OCI-LY3 (cell line): ENCODE results near the gene PDE4D.

Experiments
- H2AFZ ChIP-seq: fragments of 200-600, 300-600 bp; shearing (Covaris generic); 2 replicates; pipeline ENCODE4 v1.6.0; 2014; ENCODE audit warnings: antibody characterized with exemption, low read depth, low read length
- H3K27ac ChIP-seq: fragments of 200-600, 300-600 bp; sonication (generic); 2 replicates; pipeline ENCODE4 v1.5.1; 2014; ENCODE audit warnings: mild to moderate bottlenecking, low read length, moderate library complexity, mixed read lengths
- H3K27me3 ChIP-seq: fragments of 200-600, 300-600 bp; sonication (generic); 2 replicates; pipeline ENCODE4 v1.6.1; 2014; ENCODE audit warnings: low read depth, low read length, mixed read lengths
- H3K36me3 ChIP-seq: fragments of 200-600, 300-600 bp; sonication (generic); replicated peaks from 2 replicates; pipeline ENCODE3; 2014; ENCODE audit warnings: low read depth, low read length, mixed read lengths
- H3K4me1 ChIP-seq: fragments of 300-600, 200-600 bp; sonication (generic); 2 replicates; pipeline ENCODE4 v1.6.1; 2014; ENCODE audit warnings: low read length, mixed read lengths
- H3K4me2 ChIP-seq: fragments of 200-600, 300-600 bp; sonication (generic); 2 replicates; pipeline ENCODE4 v1.6.1; 2014; ENCODE audit warnings: low read length, mixed read lengths
- H3K4me3 ChIP-seq: fragments of 300-600, 200-600 bp; sonication (generic); 2 replicates; pipeline ENCODE4 v1.5.1; 2014; ENCODE audit warnings: antibody characterized with exemption, mild to moderate bottlenecking, low read length, moderate library complexity
- H3K79me2 ChIP-seq: fragments of 300-600, 200-600 bp; shearing (Covaris generic); 2 replicates; pipeline ENCODE4 v1.6.1; 2014; ENCODE audit warnings: mild to moderate bottlenecking, low read length, mixed read lengths
- H3K9ac ChIP-seq: fragments of 300-600, 200-600 bp; shearing (Covaris generic); 2 replicates; pipeline ENCODE4 v1.6.0; 2014; ENCODE audit warnings: mild to moderate bottlenecking, low read length, moderate library complexity
- H3K9me3 ChIP-seq: fragments of 200-600, 300-600 bp; shearing (Covaris generic); 2 replicates; pipeline ENCODE4 v1.6.1; 2014; ENCODE audit warnings: low read length, mixed read lengths; ENCODE audit not compliant: insufficient read depth
- H4K20me1 ChIP-seq: fragments of 200-600, 300-600 bp; sonication (generic); 2 replicates; pipeline ENCODE4 v1.6.1; 2016; ENCODE audit warnings: low read length, mixed read lengths; ENCODE audit not compliant: insufficient read depth
- EZH2phosphoT487 ChIP-seq: fragments of 200-600 bp; shearing (Covaris generic); IDR thresholded peaks from 2 replicates; pipeline ENCODE4 v1.6.1; 2018; ENCODE audit warnings: antibody characterized with exemption, mixed run types, low read depth
- TF ChIP-seq, protein P1 (sequence below): fragments of 200-600, 300-600 bp; sonication (generic); IDR thresholded peaks from 2 replicates; pipeline ENCODE4 v1.5.1; 2014; ENCODE audit warnings: antibody characterized with exemption, low read length, low read depth

The PDE4D gene

DNA sequence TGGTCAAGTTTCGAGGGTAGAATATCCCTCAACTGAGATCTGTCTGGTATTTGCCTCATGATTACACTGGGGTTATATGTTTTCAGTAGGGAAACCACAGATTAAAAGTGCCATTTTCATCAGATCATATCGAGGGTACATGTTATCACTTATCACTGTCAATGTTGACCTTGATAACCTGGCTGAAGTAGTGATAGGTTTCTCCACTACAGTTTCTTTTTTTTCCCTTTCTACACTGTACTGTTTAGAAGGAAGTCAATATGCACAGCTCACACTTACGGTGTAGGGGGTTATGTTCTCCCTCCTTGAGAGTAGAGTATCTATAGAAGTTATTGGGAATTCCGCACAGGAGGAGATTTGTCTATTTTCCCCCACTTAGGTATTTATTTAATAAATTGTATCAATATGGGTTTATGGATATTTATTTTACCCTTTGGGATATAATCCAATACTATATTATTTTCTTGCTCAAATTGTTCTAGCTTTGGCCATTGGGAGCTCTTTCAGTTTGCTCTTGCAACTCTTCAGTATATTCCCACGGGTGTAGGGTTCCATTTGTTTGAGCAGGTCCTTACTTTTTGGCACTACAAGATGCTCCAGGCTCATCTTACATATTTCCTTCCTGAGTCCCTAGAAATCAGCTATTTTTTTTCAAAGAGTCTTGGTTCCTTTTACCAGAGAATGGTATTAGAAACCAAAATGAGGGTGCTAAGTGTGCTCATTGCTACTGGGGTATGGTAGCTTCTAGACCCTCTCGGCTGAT, 866.2 kb downstream of the PDE4D start:
- Histone ChIP-seq H3K4me1 (no peaks in the 10 kb centered on the region), H3K36me3 (no peaks in the 10 kb centered on the region), H3K4me3 (no peak overlapping the region), H3K79me2 (no peaks in the 10 kb centered on the region), H3K27me3 (no peaks in the 10 kb centered on the region), H3K27ac (no peak overlapping the region), H4K20me1 (no peaks in the 10 kb centered on the region), H3K9me3 (no peaks in the 10 kb centered on the region), H3K9ac (no peak overlapping the region), H2AFZ (no peak overlapping the region), H3K4me2 (no peak overlapping the region)
- TF ChIP-seq, protein P1, sequence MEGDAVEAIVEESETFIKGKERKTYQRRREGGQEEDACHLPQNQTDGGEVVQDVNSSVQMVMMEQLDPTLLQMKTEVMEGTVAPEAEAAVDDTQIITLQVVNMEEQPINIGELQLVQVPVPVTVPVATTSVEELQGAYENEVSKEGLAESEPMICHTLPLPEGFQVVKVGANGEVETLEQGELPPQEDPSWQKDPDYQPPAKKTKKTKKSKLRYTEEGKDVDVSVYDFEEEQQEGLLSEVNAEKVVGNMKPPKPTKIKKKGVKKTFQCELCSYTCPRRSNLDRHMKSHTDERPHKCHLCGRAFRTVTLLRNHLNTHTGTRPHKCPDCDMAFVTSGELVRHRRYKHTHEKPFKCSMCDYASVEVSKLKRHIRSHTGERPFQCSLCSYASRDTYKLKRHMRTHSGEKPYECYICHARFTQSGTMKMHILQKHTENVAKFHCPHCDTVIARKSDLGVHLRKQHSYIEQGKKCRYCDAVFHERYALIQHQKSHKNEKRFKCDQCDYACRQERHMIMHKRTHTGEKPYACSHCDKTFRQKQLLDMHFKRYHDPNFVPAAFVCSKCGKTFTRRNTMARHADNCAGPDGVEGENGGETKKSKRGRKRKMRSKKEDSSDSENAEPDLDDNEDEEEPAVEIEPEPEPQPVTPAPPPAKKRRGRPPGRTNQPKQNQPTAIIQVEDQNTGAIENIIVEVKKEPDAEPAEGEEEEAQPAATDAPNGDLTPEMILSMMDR, result no peak
- TF ChIP-seq EZH2phosphoT487, result no peak

DNA sequence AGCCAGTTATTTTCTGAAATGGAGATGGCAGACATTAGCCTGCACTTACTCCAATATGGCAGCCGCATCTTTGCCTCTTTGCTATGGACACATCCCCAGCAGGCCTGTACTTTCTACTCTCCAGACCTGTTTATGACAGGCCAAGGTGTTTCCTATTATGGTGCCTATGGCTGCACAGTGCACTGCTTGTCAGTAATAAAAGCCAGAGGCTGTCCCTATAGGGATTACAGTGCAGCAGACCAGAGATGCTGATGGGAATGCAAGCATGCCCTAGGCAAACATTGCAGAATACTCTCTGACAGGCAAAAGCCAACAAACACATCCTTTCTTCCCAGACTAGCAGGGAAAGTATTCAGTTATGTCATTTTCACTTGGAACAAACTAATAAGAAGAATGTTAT, 867.8 kb downstream of the PDE4D start:
- H3K27me3 ChIP-seq, result no peaks in the 10 kb centered on the region
- no peaks in the 10 kb centered on the region for H3K79me2 ChIP-seq
- H4K20me1 ChIP-seq, result no peaks in the 10 kb centered on the region
- H3K9ac ChIP-seq, result no peak overlapping the region
- H3K9me3 ChIP-seq, result no peaks in the 10 kb centered on the region
- no peaks in the 10 kb centered on the region for H3K4me1 ChIP-seq
- no peak overlapping the region for H3K4me3 ChIP-seq
- H3K27ac ChIP-seq, result no peak overlapping the region
- H3K4me2 ChIP-seq, result no peak overlapping the region
- H2AFZ ChIP-seq, result no peak overlapping the region
- TF ChIP-seq, protein P1, result no peak
- no peak for TF ChIP-seq EZH2phosphoT487
- no peaks in the 10 kb centered on the region for H3K36me3 ChIP-seq

DNA sequence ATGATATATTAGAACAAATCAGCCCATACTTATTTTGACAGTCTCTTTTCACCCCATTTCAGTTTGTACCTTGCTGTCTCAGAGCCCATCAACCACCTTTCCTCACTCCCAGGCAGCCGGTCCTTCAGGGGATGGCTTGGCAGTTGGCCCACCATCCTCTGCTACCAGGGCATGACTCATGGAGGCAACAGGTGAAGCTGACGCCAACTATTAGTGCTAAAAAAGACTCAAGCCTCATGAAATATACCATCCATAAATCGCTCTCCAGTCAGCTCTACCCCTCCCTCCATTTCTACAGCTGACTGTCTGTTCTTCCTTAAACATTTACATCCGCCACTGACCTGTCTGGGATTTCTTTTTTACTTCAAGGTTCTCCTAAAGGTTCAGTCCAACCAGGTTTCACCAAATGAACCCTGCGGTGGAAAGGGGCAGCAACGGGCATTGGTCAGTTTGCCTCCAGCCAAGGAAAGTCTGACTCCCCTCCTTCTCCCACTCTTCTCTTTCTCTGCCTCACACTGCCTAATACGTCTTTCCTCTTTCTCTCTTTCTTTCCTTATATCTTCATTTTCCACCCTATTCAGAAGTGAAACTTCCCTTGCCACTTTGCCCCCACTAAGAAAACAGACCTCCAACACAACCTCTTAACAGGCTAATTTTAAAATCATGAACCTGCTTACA, 871.5 kb downstream of the PDE4D start:
- no peaks in the 10 kb centered on the region for H3K79me2 ChIP-seq
- TF ChIP-seq, protein P1, result no peak
- no peak for TF ChIP-seq EZH2phosphoT487

DNA sequence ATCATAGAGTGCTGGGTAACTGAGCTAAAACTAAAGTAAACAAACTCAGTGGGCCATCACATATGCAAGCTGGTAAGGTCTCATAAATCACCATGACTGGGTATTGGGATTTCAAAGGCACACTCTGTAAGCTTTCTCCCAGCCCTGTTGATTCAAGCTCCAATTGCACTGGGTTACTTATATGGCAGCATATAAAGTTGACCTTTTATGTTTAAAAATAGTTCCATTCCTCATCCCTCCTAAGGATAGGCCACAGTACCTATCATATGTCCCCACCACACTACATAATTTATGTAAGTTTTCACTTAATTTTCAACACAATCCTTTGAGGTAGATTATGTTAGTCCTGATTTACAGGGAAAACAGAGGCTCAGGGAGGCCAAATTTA, 872.2 kb downstream of the PDE4D start:
- Histone ChIP-seq H3K27me3 (no peaks in the 10 kb centered on the region), H3K4me1 (no peaks in the 10 kb centered on the region), H2AFZ (no peak overlapping the region), H3K79me2 (no peaks in the 10 kb centered on the region), H3K9me3 (no peaks in the 10 kb centered on the region), H4K20me1 (no peaks in the 10 kb centered on the region), H3K4me3 (no peak overlapping the region), H3K9ac (no peak overlapping the region), H3K4me2 (no peak overlapping the region), H3K27ac (no peak overlapping the region), H3K36me3 (no peaks in the 10 kb centered on the region)
- TF ChIP-seq, protein P1, result no peak
- no peak for TF ChIP-seq EZH2phosphoT487

More for the DNA sequence above, 871.5 kb downstream of the PDE4D start:
- Histone ChIP-seq H3K27me3 (no peaks in the 10 kb centered on the region), H4K20me1 (no peaks in the 10 kb centered on the region), H3K4me2 (no peak overlapping the region), H3K27ac (no peak overlapping the region), H3K9ac (no peak overlapping the region), H3K9me3 (no peaks in the 10 kb centered on the region), H3K4me1 (no peaks in the 10 kb centered on the region), H3K4me3 (no peak overlapping the region), H2AFZ (no peak overlapping the region), H3K36me3 (no peaks in the 10 kb centered on the region)
